Osteocyte (in vitro differentiated cells): ENCODE data around the gene NAP1L5. TPM values are rescaled to one million over a fixed set of nuclear protein-coding genes. Genes with fewer than 3 reads are reported as not detected.

Experiments
- DNase-seq: peaks from one replicate; pipeline ENCODE4 v3.0.0; 2021; ENCODE audit warnings: mixed read lengths; ENCODE audit not compliant: unreplicated experiment; ENCODE audit errors: extremely low spot score
- H3K27ac Mint-ChIP-seq: one replicate; pipeline ENCODE4 v1.8.0; 2021; ENCODE audit warnings: mild to moderate bottlenecking, mixed read lengths; ENCODE audit not compliant: unreplicated experiment
- H3K27me3 Mint-ChIP-seq: one replicate; pipeline ENCODE4 v1.8.0; 2021; ENCODE audit warnings: mixed read lengths; ENCODE audit not compliant: unreplicated experiment
- H3K36me3 Mint-ChIP-seq: one replicate; pipeline ENCODE4 v1.8.0; 2021; ENCODE audit warnings: mixed read lengths; ENCODE audit not compliant: unreplicated experiment
- H3K4me1 Mint-ChIP-seq: one replicate; pipeline ENCODE4 v1.8.0; 2021; ENCODE audit warnings: mixed read lengths; ENCODE audit not compliant: unreplicated experiment
- H3K4me3 Mint-ChIP-seq: one replicate; pipeline ENCODE4 v1.8.0; 2021; ENCODE audit warnings: mild to moderate bottlenecking, moderate library complexity, mixed read lengths; ENCODE audit not compliant: unreplicated experiment
- H3K9me3 Mint-ChIP-seq: one replicate; pipeline ENCODE4 v1.8.0; 2021; ENCODE audit warnings: mixed read lengths; ENCODE audit not compliant: unreplicated experiment
- CTCF ChIP-seq: fragments of 200-600 bp; sonication (generic); IDR thresholded peaks from 2 replicates; pipeline ENCODE4 v1.5.0; 2021; ENCODE audit warnings: antibody characterized with exemption, mild to moderate bottlenecking, moderate library complexity
- total RNA-seq: library from RNA; stranded (reverse); gene quantifications from 2 replicates; pipeline ENCODE4 v1.2.1, GENCODE V29; 2021

The NAP1L5 gene
- total RNA-seq, 1 donor from 2014 or later: 5.7 TPM

GRCh38 chr4:88724406-88724805, 26.8 kb upstream of the NAP1L5 start:
- Mint-ChIP-seq H3K27ac (no peak overlapping the region), H3K4me3 (no peak overlapping the region), H3K27me3 (no peaks in the 10 kb centered on the region), H3K36me3 (peaks cover 43% of the 10 kb centered on the region), H3K9me3 (no peaks in the 10 kb centered on the region), H3K4me1 (peaks cover 1% of the 10 kb centered on the region)
- TF ChIP-seq CTCF: no peak
- no peak for DNase-seq

GRCh38 chr4:88722828-88723227, 25.2 kb upstream of the NAP1L5 start:
- Mint-ChIP-seq H3K27ac (no peak overlapping the region), H3K9me3 (peaks cover 7% of the 10 kb centered on the region), H3K27me3 (no peaks in the 10 kb centered on the region), H3K4me1 (peaks cover 1% of the 10 kb centered on the region), H3K36me3 (peaks cover 41% of the 10 kb centered on the region), H3K4me3 (no peak overlapping the region)
- no peak for DNase-seq
- no peak for TF ChIP-seq CTCF

GRCh38 chr4:88722276-88722780, 24.7 kb upstream of the NAP1L5 start:
- peaks cover 11% of the 10 kb centered on the region for H3K9me3 Mint-ChIP-seq
- DNase-seq: no peak
- H3K4me3 Mint-ChIP-seq: no peak overlapping the region
- TF ChIP-seq CTCF: no peak
- H3K36me3 Mint-ChIP-seq: peaks cover 41% of the 10 kb centered on the region
- H3K27ac Mint-ChIP-seq: no peak overlapping the region
- H3K27me3 Mint-ChIP-seq: no peaks in the 10 kb centered on the region
- peaks cover 1% of the 10 kb centered on the region for H3K4me1 Mint-ChIP-seq

- Mint-ChIP-seq H3K27ac (no peak overlapping the region), H3K27me3 (no peaks in the 10 kb centered on the region), H3K9me3 (peaks cover 21% of the 10 kb centered on the region), H3K36me3 (peaks cover 38% of the 10 kb centered on the region), H3K4me1 (peaks cover 1% of the 10 kb centered on the region), H3K4me3 (no peak overlapping the region)
- no peak for TF ChIP-seq CTCF
- DNase-seq: no peak
These were observed 23.1 kb upstream of the NAP1L5 start for GRCh38 chr4:88720451-88721428.

- TF ChIP-seq CTCF: no peak
- H3K27me3 Mint-ChIP-seq: no peaks in the 10 kb centered on the region
- no peak overlapping the region for H3K4me3 Mint-ChIP-seq
- no peak overlapping the region for H3K27ac Mint-ChIP-seq
- H3K36me3 Mint-ChIP-seq: peaks cover 47% of the 10 kb centered on the region
- H3K9me3 Mint-ChIP-seq: peaks cover 33% of the 10 kb centered on the region
- H3K4me1 Mint-ChIP-seq: peaks cover 1% of the 10 kb centered on the region
- no peak for DNase-seq
These were observed 21.8 kb upstream of the NAP1L5 start for GRCh38 chr4:88719381-88719780.
